Measurements from ENCODE around the gene KNL1. TPM values are rescaled to one million over a fixed set of nuclear protein-coding genes. Genes with fewer than 3 reads are reported as not detected.

KNL1 gene
- total RNA-seq, 3 donors from 2014 or later = 1.6 to 9.7 (median 3.1) TPM

DNA sequence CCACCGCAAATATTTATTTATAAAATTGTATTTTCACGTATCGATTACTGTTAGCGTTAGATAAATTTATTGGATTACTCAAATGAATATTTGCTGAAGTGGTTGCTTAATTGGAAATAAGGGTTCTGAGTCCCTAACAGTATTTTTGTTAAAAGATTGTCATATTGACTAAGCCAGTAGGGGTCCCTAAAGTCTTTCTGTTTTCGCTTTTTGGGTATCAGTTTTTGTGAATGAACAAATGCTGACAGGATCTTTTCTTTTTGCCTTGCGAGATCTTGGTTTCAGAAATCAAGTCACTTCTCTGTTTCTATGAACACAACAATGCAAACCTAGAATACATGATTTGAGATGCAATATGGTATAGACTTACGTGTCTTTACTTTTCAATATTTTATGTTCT is 108.0 kb downstream of the KNL1 start:
- Histone ChIP-seq H3K36me3 (ENCODE audit: low read depth) (no peaks in the 10 kb centered on the region), H3K4me1 (ENCODE audit: low read depth) (peaks cover 8% of the 10 kb centered on the region), H3K4me3 (no peak overlapping the region), H3K9me3 (no peaks in the 10 kb centered on the region)
- TF ChIP-seq, protein P1, sequence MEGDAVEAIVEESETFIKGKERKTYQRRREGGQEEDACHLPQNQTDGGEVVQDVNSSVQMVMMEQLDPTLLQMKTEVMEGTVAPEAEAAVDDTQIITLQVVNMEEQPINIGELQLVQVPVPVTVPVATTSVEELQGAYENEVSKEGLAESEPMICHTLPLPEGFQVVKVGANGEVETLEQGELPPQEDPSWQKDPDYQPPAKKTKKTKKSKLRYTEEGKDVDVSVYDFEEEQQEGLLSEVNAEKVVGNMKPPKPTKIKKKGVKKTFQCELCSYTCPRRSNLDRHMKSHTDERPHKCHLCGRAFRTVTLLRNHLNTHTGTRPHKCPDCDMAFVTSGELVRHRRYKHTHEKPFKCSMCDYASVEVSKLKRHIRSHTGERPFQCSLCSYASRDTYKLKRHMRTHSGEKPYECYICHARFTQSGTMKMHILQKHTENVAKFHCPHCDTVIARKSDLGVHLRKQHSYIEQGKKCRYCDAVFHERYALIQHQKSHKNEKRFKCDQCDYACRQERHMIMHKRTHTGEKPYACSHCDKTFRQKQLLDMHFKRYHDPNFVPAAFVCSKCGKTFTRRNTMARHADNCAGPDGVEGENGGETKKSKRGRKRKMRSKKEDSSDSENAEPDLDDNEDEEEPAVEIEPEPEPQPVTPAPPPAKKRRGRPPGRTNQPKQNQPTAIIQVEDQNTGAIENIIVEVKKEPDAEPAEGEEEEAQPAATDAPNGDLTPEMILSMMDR (IDR thresholded peaks at IDR 0.05) = no peak
- intact Hi-C loops (cut with DNase I, micrococcal nuclease) = no loop called here
- peak; percentile 2 for ATAC-seq
- DNase-seq = no peak

DNA sequence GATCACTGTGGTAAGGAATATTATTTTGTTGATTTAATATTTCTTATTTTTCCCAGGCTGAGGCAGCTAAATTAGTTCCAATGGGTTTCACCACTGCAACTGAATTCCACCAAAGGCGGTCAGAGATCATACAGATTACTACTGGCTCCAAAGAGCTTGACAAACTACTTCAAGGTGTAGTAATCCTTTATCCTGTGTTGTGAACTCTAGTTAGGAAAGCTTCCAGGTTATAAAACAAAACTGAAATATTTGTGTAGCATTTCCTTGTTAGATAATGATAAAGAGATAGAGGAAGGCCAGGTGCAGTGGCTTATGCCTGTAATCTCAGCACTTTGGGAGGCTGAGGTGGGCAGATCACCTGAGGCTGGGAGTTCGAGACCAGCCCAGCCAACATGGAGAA is 112.1 kb downstream of the KNL1 start:
- peak; percentile 84 for ATAC-seq
- peak in 2 of 3 donors; percentile 41 to 54 for DNase-seq
- no peaks in the 10 kb centered on the region for H3K9me3 ChIP-seq

More for the DNA sequence above, 112.1 kb downstream of the KNL1 start:
- H3K4me1 ChIP-seq (ENCODE audit: low read depth) = peaks cover 5% of the 10 kb centered on the region
- H3K4me3 ChIP-seq = no peak overlapping the region
- H3K36me3 ChIP-seq (ENCODE audit: low read depth) = no peaks in the 10 kb centered on the region
- intact Hi-C loops (cut with DNase I, micrococcal nuclease) = no loop called here
- TF ChIP-seq, protein P1 (IDR thresholded peaks at IDR 0.05) = no peak

Other genes with a start within 250 kb of the KNL1 start
- 1,000 to 10,000 TPM in 2 of 3 donors, 100 to 1,000 TPM in 1; 932 to 1,439 (median 1,228) TPM for gene PHGR1, start 243.2 kb upstream of the KNL1 start, total RNA-seq
- gene DISP2, start 236.0 kb upstream of the KNL1 start, total RNA-seq = 10 to 100 TPM in 2 of 3 donors, 1 to 10 TPM in 1; 5.1 to 23.4 (median 16.1) TPM
- 10 to 100 TPM in 2 of 3 donors, 1 to 10 TPM in 1; 9.4 to 16.4 (median 10.5) TPM for gene KNSTRN, start 211.5 kb upstream of the KNL1 start, total RNA-seq
- 10 to 100 TPM; 65.8 to 88.3 (median 74.8) TPM for gene IVD, start 188.5 kb upstream of the KNL1 start, total RNA-seq
- gene BAHD1, start 153.3 kb upstream of the KNL1 start, total RNA-seq = 10 to 100 TPM; 26.9 to 32.2 (median 31.1) TPM
- 10 to 100 TPM in 1 of 3 donors, 1 to 10 TPM in 2; 3.5 to 10.5 (median 4.8) TPM for gene CHST14, start 123.3 kb upstream of the KNL1 start, total RNA-seq
- gene CCDC32, start 29.2 kb upstream of the KNL1 start, total RNA-seq = 10 to 100 TPM; 32.6 to 35.0 (median 32.8) TPM
- gene RPUSD2, start 24.9 kb upstream of the KNL1 start, total RNA-seq = 10 to 100 TPM in 1 of 3 donors, 1 to 10 TPM in 2; 9.4 to 10.9 (median 9.4) TPM
- 10 to 100 TPM in 1 of 3 donors, 1 to 10 TPM in 2; 2.9 to 13.1 (median 8.3) TPM for gene RAD51, start 100.9 kb downstream of the KNL1 start, total RNA-seq
- 10 to 100 TPM; 30.1 to 38.4 (median 37.8) TPM for gene RMDN3, start 161.0 kb downstream of the KNL1 start, total RNA-seq
- 10 to 100 TPM; 12.0 to 25.5 (median 18.2) TPM for gene GCHFR, start 169.8 kb downstream of the KNL1 start, total RNA-seq
- gene C15orf62, start 175.7 kb downstream of the KNL1 start, total RNA-seq = under 1 TPM; 0.32 to 0.63 (median 0.35) TPM
- gene ZFYVE19, start 212.8 kb downstream of the KNL1 start, total RNA-seq = 10 to 100 TPM; 22.2 to 37.5 (median 36.5) TPM
- 10 to 100 TPM; 29.6 to 47.6 (median 36.5) TPM for gene DNAJC17, start 213.2 kb downstream of the KNL1 start, total RNA-seq
- 100 to 1,000 TPM in 2 of 3 donors, 10 to 100 TPM in 1; 57.5 to 186 (median 154) TPM for gene PPP1R14D, start 234.5 kb downstream of the KNL1 start, total RNA-seq
- 100 to 1,000 TPM; 167 to 415 (median 324) TPM for gene SPINT1, start 249.8 kb downstream of the KNL1 start, total RNA-seq